Islet precursor cell (in vitro differentiated cells): ENCODE results near the gene RESP18.
"Not testable (repeated sequence)": the region's sequence is repeated elsewhere in the genome, so short reads cannot be mapped to it uniquely, and the experiment has no call there.

Experiments used
- DNase-seq: peaks from one replicate; pipeline ENCODE4 v3.0.0-alpha.2; 2018

The RESP18 gene

GRCh38 chr2:219325136-219325535, 7.4 kb downstream of the RESP18 start:
- no peak for DNase-seq

DNA sequence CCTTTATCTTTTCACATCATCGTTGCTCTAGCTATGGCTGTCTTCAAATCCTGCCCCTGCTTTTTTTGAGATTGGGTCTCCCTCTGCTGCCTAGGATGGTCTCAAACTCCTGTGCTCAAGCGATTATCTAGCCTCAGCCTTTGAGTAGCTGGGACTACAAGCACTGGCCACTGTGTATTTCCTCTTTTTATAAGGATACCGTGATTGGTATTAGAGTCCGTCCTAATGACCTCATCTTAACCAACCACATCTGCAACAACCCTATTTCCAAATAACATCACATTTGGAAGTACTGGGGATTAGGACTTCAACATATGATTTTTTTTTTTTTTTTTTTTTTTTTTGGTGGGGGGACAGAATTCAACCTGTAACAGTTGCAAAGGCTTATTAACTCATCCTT, 9.1 kb downstream of the RESP18 start:
- DNase-seq, result no peak

GRCh38 chr2:219314804-219315468, 17.6 kb downstream of the RESP18 start:
- no peak for DNase-seq

DNA sequence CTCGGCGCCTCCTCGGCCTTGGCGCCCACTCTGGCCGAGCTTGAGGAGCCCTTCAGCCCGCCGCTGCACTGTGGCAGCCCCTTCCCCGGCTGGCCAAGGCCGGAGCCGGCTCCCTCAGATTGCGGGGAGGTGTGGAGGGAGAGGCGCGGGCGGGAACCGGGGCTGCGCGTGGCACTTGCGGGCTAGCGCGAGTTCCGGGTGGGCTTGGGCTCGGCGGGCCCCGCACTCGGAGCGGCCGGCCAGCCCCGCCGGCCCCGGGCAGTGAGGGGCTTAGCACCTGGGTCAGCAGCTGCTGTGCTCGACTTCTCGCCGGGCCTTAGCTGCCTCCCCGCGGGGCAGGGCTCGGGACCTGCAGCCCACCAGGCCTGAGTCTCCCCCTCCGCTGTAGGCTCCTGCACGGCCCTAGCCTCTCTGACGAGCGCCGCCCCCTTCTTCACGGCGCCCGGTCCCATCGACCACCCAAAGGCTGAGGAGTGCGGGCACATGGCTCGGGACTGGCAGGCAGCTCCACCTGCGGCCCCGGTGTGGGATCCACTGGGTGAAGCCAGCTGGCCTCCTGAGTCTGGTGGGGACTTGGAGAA, 19.8 kb downstream of the RESP18 start:
- DNase-seq, result not testable (repeated sequence)

DNA sequence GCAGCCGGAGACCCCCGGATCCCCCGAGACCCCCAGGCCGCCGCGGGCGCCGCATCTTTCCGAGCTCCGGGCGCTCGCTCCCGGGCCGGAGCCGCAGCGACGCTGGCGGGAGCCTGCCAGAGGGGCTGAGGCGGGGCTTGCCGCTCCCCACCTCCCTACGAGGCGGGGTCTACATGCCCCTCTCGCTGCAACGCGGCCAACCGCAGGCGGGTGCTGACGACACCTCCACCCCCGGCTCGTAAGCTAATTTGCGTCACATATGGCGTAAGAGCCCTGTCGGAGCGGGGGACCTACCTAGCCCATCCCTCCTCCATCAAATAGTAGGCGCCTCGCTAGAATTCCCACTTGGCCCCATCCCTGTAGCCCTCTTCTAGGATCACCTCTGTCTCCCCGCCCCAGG, 23.3 kb downstream of the RESP18 start, which contains the start of gene PTPRN:
PTPRN (minus strand) TSS at position 124 of the 400 bp plus-strand sequence; CDS start at position 55, 69 bp downstream.
- peak; percentile 82 for DNase-seq

DNA sequence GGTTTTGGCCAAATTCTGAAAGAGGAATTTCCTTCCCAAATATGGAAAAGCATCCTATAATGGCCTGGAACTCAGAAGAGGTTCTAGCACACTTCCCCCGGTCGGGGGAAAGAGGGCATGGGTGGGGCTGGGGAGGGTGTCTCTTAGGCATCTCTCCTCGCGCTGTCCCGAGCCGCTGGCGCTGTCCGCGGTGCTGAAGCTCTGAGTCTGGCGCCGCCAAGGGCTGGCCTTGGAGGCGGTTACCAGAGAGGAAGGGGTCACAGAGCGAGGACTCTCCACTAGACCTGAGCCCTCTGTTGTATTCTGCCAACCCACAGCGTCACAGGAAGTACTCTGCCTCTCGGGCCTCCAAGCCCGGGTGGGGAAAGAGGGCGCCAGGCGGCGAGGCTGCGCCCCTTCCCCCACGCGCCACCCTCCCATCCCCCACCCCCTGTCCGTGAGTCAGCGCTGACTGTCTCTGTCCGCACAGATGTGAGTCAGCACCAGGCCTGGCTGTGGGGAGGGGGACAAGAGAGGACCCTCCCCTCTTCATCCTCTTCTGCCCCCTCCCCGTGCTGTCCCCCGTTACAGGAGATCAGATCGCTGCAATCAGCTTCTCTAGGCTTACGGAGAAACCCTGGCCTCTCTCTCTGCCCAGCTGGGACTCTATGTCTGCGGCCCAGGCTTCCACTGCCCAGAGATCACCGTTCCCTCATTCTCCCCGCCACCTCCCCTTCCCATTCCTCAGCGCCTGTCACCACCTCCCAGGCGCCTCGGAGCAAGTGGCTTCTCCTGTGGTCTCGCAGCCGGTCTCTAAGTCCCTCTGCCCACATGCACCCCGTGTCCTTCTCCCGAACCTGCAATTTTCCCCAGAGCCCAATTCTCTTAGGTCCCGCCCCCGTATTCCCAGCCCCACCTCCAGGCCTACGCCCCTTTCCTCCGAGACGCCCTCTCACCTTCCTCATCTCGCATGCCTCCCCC, 24.1 kb downstream of the RESP18 start:
- DNase-seq, result peak; percentile 95

GRCh38 chr2:219306047-219306446, 26.5 kb downstream of the RESP18 start:
- DNase-seq, result no peak

- no peak for DNase-seq
Observed at GRCh38 chr2:219304223-219304622, 28.3 kb downstream of the RESP18 start.

DNA sequence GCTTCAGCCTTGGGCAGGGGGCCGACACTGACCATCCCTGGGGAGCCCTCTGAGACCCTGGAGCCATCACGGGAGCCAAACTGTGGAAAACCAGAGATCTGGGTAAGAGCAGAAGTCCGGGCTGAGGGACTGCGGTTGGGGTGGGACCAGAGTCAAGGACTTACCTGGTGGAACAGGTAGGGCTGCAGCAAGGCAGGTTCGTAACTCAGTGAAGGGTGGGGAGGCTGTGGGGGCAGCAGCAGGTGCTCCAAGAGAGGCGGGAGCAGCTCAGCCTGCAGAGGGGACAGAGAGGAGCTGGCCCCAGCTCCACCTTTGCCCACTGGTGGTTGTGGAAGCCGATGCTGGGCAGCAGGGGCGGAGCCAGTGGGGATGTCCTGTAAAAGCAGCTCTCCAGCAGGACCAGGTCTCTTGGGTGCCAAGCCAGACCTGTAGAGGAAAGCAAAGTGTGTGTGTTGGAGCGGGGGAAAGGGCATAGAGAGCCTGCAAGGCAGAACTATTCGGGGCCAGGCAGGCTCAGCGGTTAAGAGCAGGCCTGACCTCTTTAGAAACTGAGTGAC, 30.1 kb downstream of the RESP18 start:
- DNase-seq, result no peak

GRCh38 chr2:219300022-219300421, 32.5 kb downstream of the RESP18 start:
- DNase-seq, result no peak

- no peak for DNase-seq
Observed at GRCh38 chr2:219299372-219299760, 33.2 kb downstream of the RESP18 start.

DNA sequence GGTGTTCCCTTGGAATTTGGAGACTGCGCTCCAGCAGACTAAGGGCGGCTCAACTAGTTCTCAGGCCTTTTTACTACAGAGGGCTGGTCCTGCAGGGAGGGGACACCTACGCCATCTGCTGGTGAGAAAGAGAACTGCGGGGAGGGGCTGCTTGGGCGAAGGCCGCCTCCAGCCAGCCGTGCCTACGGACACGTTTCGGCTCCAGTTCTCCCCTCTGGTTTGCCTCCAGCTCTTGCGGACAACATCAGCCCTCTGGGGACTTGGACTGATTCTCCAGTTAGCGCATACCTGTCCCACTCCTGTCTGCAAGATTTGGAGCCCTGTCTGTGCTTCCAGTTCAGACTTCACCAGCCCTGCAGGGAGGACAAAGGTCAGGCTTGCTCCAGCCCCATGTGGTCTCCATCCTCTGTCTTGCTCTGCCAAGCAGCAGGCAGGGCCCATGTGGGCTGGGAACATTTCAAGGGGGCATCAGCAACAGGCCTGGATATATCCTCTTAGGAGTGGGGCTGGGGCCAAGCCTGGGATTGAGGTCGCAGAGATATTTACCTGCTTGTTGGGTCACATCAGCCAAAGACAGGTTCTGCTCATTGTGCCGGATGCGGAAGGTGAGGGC, 33.7 kb downstream of the RESP18 start:
- peak; percentile 92 for DNase-seq

GRCh38 chr2:219297766-219298456, 34.6 kb downstream of the RESP18 start:
- DNase-seq, result no peak

GRCh38 chr2:219296631-219297391, 35.7 kb downstream of the RESP18 start:
- DNase-seq, result no peak

- no peak for DNase-seq
Observed at GRCh38 chr2:219296142-219296541, 36.4 kb downstream of the RESP18 start.

GRCh38 chr2:219294356-219295351, 37.9 kb downstream of the RESP18 start:
- DNase-seq, result peak; percentile 94

GRCh38 chr2:219293736-219294231, 38.8 kb downstream of the RESP18 start:
- peak; percentile 40 for DNase-seq

- DNase-seq, result no peak
Observed at GRCh38 chr2:219292616-219293015, 39.9 kb downstream of the RESP18 start.

GRCh38 chr2:219291910-219292490, 40.5 kb downstream of the RESP18 start:
- DNase-seq, result peak; percentile 36
